IPS-18c (cell line): ENCODE results near the gene MCF2L2.
"Not testable (repeated sequence)": the region's sequence is repeated elsewhere in the genome, so short reads cannot be mapped to it uniquely, and the experiment has no call there.

Source experiments
- H3K4me3 ChIP-seq: 2 replicates; pipeline ENCODE4 v1.7.0; 2013; ENCODE audit warnings: low read depth, mild to moderate bottlenecking, low read length, moderate library complexity; ENCODE audit not compliant: insufficient read depth
- H3K9me3 ChIP-seq: one replicate; pipeline ENCODE4 v1.6.1; 2013; ENCODE audit warnings: mild to moderate bottlenecking, low read length, moderate library complexity; ENCODE audit not compliant: control insufficient read depth, insufficient read depth

Gene MCF2L2

DNA sequence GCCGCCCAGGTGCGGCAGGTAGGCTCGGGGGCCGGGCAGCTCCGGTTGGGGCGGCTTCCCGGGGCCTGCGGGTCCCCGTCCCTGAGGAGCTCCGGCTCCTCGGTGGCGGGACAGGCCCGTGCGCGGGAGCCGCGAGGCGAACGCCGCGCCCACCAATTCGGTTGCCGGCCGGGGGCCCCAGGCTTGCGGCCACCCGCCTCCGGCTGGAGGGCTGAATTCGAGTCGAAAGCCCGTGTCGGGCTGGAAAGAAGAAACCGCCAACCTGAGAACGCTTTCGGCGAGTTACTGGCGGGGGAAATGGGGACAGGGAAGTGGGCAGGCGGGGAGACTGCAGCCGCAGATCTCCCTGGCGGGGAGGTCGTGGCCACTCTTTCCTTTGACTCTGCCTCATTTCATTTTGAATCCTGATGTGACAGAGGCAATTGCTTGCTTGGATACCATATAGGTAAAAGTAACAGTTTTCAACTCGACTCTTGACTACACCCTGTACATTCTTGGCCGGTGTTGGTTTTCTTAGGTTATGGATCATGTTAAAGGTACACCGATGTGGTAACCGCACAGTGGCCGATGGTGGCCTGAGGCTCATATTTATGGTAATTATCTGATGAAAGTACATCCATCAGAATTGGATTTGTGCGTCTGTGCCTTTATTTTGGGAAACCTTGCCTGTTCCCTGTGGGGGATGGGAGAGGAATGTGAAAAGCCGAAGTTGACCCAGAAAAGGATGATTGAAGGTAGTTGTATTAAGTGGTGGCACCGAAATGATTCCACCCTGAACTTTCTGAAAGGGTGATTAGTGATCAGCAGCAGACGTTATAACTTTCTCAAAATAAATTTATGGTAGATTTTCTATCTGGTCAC, 173.7 kb downstream of the MCF2L2 start:
- no peaks in the 10 kb centered on the region for H3K9me3 ChIP-seq
- H3K4me3 ChIP-seq: peak overlapping the region; percentile 86

DNA sequence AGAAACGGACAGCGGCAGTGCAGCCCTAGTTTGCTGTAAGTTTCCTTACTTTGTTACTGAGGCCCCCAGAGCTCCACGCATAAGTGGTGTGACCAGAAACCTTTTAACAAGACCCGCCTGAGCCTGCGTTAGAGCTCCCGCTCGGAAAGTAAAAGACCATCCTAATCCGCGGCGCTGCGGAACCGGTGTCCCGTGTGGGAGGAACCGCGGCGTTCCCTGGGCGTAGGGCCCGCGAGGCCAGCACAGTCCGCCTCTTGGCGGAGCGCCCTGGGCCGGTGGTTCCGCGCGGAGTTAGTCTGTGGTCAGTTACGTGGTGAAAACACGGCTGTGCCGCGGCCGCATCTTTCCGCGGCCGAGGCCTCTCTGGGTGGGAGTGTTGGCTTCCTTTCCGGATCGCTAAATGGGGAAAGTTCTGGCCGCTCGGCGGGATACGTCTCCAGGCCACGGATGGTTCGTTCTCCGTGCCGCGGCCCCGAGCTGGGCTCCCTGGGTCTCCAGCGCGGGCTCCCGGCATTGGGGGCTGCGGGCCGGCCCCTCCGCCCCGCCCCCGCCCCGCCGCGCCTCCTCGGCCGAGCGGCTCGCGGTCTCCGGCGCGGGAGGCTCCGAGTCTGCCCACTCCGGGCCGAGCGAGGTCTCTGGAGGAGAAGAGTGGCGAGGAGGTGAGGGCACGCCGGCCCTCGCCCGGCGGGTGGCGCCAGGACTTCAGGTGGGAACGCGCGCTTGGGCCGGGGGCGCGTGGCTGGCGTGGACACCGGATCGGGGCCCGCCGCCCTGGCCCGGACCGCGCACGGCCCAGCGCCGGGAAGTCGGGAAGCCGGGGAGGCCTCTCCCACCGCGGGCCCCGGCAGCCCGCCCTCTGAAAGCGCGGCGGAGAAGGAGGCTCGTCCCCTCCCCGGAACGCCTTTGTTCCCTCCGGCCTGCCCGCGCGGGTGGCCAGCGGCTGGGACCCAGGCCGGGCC, 174.6 kb downstream of the MCF2L2 start:
- Histone ChIP-seq H3K9me3 (no peaks in the 10 kb centered on the region), H3K4me3 (peak overlapping the region; percentile 86)

DNA sequence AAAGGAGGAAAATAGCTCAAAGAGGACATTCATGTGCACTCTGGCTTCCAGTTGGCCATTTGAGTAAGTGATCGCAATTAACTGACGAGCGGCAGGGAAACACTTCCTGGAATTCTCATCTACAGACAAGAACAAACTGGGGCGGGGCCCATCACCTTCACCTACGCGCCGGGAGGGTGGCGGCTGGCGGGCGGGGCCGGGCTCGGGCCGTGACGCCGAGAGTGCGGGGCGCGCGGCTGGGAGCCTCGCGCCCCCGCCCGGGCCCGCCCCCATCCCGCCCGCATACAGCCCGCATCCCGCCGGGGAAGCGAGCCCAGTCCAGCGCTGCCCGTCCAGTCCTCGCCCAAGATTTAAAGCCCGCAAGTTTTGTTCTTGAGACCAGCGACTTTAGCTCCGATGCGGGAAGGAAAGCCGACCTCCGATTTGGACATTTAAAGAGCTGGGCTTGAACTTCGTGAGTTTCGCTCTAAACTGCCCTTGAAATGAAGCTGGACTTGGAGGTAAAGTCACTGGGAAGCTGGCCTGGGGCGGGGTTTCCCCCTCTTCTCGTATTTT, 175.4 kb downstream of the MCF2L2 start, which contains the start of gene B3GNT5:
B3GNT5 (plus strand) TSS at position 281 of the 555 bp plus-strand sequence. CDS start 16,546 bp downstream, outside the sequence.
- Histone ChIP-seq H3K4me3 (peak within 1 kb of the TSS; percentile 86), H3K9me3 (no peaks in the 10 kb centered on the region)

DNA sequence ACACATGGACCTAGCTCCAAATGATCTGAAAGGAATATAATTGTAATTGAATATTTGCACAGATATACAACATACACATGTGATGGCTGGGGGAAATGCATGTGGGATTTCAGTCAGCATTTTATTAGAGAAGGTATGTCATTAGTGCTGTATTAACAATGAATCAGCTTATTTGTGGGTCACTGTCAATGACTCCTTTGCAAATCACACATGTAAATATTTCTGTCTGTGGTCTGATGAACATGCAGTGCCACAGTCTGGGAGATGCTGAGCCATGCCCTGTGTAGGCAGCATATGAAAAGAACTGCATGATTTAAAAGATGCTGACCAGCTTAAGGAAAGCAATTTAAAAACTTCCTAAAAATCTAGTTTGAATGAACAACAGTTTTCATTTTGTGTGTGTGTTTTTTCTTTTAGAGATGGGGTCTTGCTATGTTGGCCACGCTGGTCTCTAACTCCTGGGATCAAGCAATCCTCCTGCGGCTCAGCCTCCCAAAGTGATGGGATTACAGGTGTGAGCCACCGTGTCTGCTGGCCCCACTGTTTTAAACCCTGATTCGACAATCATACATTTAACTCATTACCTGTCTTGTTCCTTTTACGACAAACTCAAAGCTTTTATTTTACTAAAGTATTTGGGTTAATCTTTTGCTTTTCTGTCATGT, 176.2 kb downstream of the MCF2L2 start:
- no peak overlapping the region; the same call in 1 of the 2 replicates for H3K4me3 ChIP-seq
- H3K9me3 ChIP-seq: no peaks in the 10 kb centered on the region

- Histone ChIP-seq H3K4me3 (no peak overlapping the region), H3K9me3 (no peaks in the 10 kb centered on the region)
These were observed 179.3 kb downstream of the MCF2L2 start for GRCh38 chr3:183249006-183249718.

GRCh38 chr3:183247011-183247589, 181.3 kb downstream of the MCF2L2 start:
- Histone ChIP-seq H3K4me3 (no peak overlapping the region), H3K9me3 (no peaks in the 10 kb centered on the region)

DNA sequence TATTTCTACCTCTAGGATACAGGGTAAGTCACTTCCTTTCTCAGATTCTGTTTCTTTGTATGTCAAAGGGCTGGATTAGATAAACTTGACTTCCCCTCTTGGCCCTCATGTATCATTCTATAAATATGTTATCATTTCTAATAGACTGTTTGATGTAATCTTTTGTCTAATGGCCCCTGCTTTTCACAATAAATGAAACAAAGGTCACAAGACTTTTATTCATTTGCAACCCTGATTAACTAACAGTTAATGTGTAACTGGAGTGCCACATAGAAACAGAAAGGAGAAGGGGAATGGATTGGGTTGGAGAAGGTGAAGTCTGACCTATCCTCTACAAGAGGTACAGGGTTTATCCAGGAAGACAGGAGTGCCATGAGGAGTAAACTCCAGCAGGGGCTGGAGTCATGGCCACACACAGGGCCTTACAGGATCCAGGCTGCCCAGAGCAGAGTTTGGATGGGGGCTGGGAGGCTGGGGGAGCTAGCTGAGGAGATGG, 183.4 kb downstream of the MCF2L2 start:
- Histone ChIP-seq H3K9me3 (no peaks in the 10 kb centered on the region), H3K4me3 (no peak overlapping the region)

GRCh38 chr3:183244219-183244618, 184.2 kb downstream of the MCF2L2 start:
- Histone ChIP-seq H3K9me3 (no peaks in the 10 kb centered on the region), H3K4me3 (no peak overlapping the region)

DNA sequence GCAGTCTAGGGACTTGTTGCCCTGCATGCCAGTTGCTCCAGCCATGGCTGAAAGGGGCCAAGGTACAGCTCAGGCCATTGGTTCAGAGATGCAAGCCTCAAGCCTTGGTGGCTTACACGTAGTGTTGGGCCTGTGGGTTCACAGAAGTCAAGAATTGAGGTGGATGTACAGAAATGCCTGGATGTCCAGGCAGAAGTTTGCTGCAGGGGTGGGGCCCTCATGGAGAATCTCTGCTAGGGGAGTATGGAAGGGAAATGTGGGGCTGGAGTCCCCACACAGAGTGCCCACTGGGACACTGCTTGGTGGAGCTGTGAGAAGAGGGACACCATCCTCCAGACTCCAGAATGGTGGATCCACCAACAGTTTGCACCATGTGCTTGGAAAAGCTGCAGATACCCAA, 186.0 kb downstream of the MCF2L2 start:
- no peak overlapping the region for H3K4me3 ChIP-seq
- no peaks in the 10 kb centered on the region for H3K9me3 ChIP-seq

GRCh38 chr3:183239046-183239445, 189.4 kb downstream of the MCF2L2 start:
- no peaks in the 10 kb centered on the region for H3K9me3 ChIP-seq

DNA sequence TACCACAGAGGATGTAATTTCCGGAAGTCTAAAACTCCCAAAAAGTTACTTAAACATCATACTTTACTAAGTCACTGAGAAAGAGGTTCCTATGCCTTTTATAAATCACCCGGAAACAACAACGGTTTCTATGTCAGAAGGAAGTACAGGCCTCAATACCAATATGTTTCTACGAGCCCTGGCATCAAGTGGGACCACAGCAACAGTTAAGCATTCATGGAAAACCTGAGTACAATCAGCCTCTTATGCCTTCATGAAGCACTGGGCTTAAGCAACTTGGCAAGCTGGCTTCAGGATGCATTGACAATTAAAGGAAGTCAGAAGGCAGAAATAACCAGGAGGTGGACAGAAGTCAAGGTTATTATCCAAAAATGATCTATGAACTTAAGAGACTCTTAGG, 194.5 kb downstream of the MCF2L2 start:
- no peak overlapping the region for H3K4me3 ChIP-seq

More at GRCh38 chr3:183239046-183239445, 189.4 kb downstream of the MCF2L2 start:
- no peak overlapping the region for H3K4me3 ChIP-seq

GRCh38 chr3:183230826-183231225, 197.6 kb downstream of the MCF2L2 start:
- Histone ChIP-seq H3K4me3 (no peak overlapping the region), H3K9me3 (no peaks in the 10 kb centered on the region)

More for the DNA sequence above, 194.5 kb downstream of the MCF2L2 start:
- no peaks in the 10 kb centered on the region for H3K9me3 ChIP-seq

- H3K4me3 ChIP-seq: not testable (repeated sequence)
These were observed 198.2 kb downstream of the MCF2L2 start for GRCh38 chr3:183230251-183230650.

GRCh38 chr3:183229178-183229577, 199.2 kb downstream of the MCF2L2 start:
- Histone ChIP-seq H3K9me3 (no peaks in the 10 kb centered on the region), H3K4me3 (no peak overlapping the region)

More at GRCh38 chr3:183230251-183230650, 198.2 kb downstream of the MCF2L2 start:
- H3K9me3 ChIP-seq: not testable (repeated sequence)

DNA sequence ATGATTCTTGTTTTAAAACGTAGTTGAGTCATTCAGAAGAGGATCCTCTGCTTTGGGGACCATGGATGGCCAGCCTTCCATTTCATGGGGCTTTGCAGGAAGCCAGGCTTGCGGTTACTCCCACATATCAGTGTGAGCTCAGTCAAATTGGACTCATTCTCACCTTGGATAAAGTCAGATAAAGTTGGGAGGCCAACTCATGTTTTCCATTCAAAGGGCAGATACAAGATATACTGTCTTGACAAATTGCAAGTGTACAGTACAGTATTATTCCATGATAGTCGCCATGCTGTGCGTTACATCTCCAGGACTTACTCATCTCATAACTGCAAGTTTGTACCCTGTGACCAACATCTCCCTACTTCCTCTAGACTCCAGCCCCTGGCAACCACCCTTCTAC, 200.8 kb downstream of the MCF2L2 start:
- no peak overlapping the region for H3K4me3 ChIP-seq
- H3K9me3 ChIP-seq: no peaks in the 10 kb centered on the region

- no peaks in the 10 kb centered on the region for H3K9me3 ChIP-seq
- no peak overlapping the region for H3K4me3 ChIP-seq
These were observed 202.0 kb downstream of the MCF2L2 start for GRCh38 chr3:183226333-183226890.
